ENCODE results near the gene MRPL32.
"Not testable (repeated sequence)": the region's sequence is repeated elsewhere in the genome, so short reads cannot be mapped to it uniquely, and the experiment has no call there.

Gene MRPL32

GRCh38 chr7:42931834-42932651 lies at the start of gene MRPL32, which contains the start of gene PSMA2:
TSS of gene MRPL32 (plus strand) at chr7:42932376. CDS start at chr7:42932387, 11 bp downstream.
TSS of gene PSMA2 (minus strand) at chr7:42932174. CDS start at chr7:42932158, 16 bp downstream.
- peak within 1 kb of the TSS; percentile 100 for H3K4me3 ChIP-seq (replicated peaks; ENCODE audit: low read depth, low read length)
- DNase-seq (ENCODE audit: extremely low read depth, insufficient read length): peak; percentile 91
- TF ChIP-seq CTCF (IDR thresholded peaks at IDR 0.05; ENCODE audit: insufficient read depth, low read length, poor library complexity, severe bottlenecking): no peak
- H3K36me3 ChIP-seq (ENCODE audit: control insufficient read depth, insufficient read depth, low read length): peaks cover 2% of the 10 kb centered on the region; the same call in 1 of the 2 replicates
- no peaks in the 10 kb centered on the region for H3K27me3 ChIP-seq (replicated peaks; ENCODE audit: control insufficient read depth, insufficient read depth, low read length)

- H3K4me3 ChIP-seq (replicated peaks; ENCODE audit: low read depth, low read length): no peak overlapping the region
- TF ChIP-seq CTCF (IDR thresholded peaks at IDR 0.05; ENCODE audit: insufficient read depth, low read length, poor library complexity, severe bottlenecking): no peak
- peak; percentile 8 for DNase-seq (ENCODE audit: extremely low read depth, insufficient read length)
- H3K27me3 ChIP-seq (replicated peaks; ENCODE audit: control insufficient read depth, insufficient read depth, low read length): no peaks in the 10 kb centered on the region; the same call in 1 of the 2 replicates
- H3K36me3 ChIP-seq (ENCODE audit: control insufficient read depth, insufficient read depth, low read length): no peaks in the 10 kb centered on the region
Measured at GRCh38 chr7:42883950-42884349, 48.2 kb upstream of the MRPL32 start.

DNA sequence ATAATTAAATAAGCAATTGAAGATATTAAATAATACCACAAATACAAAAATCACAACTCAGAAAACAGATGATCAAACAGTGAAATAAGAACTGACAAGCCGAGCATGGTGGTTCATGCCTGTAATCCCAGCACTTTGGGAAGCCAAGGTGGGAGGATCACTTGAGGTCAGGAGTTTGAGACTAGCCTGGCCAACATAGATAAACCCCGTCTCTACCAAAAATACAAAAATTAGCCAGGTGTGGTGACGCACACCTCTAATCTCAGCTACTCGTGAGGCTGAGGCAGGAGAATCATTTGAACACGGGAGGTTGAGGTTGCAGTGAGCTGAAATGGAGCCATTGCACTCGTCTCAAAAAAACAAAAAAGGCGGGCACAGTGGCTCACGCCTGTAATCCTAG lies 47.0 kb upstream of the MRPL32 start:
- H3K4me3 ChIP-seq (replicated peaks; ENCODE audit: low read depth, low read length); H3K27me3 ChIP-seq (replicated peaks; ENCODE audit: control insufficient read depth, insufficient read depth, low read length); H3K36me3 ChIP-seq (ENCODE audit: control insufficient read depth, insufficient read depth, low read length); DNase-seq (ENCODE audit: extremely low read depth, insufficient read length): not testable (repeated sequence)

GRCh38 chr7:42886129-42886528 lies 46.0 kb upstream of the MRPL32 start:
- TF ChIP-seq CTCF (IDR thresholded peaks at IDR 0.05; ENCODE audit: insufficient read depth, low read length, poor library complexity, severe bottlenecking): peak; percentile 9
- no peak overlapping the region for H3K4me3 ChIP-seq (replicated peaks; ENCODE audit: low read depth, low read length)
- H3K36me3 ChIP-seq (ENCODE audit: control insufficient read depth, insufficient read depth, low read length): no peaks in the 10 kb centered on the region
- no peak for DNase-seq (ENCODE audit: extremely low read depth, insufficient read length)
- H3K27me3 ChIP-seq (replicated peaks; ENCODE audit: control insufficient read depth, insufficient read depth, low read length): no peaks in the 10 kb centered on the region; the same call in 1 of the 2 replicates

GRCh38 chr7:42886893-42887505 lies 45.2 kb upstream of the MRPL32 start:
- H3K36me3 ChIP-seq (ENCODE audit: control insufficient read depth, insufficient read depth, low read length): no peaks in the 10 kb centered on the region
- no peak overlapping the region for H3K4me3 ChIP-seq (replicated peaks; ENCODE audit: low read depth, low read length)
- no peak for DNase-seq (ENCODE audit: extremely low read depth, insufficient read length)
- H3K27me3 ChIP-seq (replicated peaks; ENCODE audit: control insufficient read depth, insufficient read depth, low read length): no peaks in the 10 kb centered on the region; the same call in 1 of the 2 replicates
- no peak for TF ChIP-seq CTCF (IDR thresholded peaks at IDR 0.05; ENCODE audit: insufficient read depth, low read length, poor library complexity, severe bottlenecking)
